HG03039 (cell line): ENCODE results near the gene ADAMTS16.

Experiments used
- ATAC-seq: cut with Tn5 transposase; IDR thresholded peaks from one replicate; pipeline ENCODE4 v1.9.1; 2021; ENCODE audit warnings: mild to moderate bottlenecking, moderate library complexity; ENCODE audit not compliant: unreplicated experiment

The ADAMTS16 gene

DNA sequence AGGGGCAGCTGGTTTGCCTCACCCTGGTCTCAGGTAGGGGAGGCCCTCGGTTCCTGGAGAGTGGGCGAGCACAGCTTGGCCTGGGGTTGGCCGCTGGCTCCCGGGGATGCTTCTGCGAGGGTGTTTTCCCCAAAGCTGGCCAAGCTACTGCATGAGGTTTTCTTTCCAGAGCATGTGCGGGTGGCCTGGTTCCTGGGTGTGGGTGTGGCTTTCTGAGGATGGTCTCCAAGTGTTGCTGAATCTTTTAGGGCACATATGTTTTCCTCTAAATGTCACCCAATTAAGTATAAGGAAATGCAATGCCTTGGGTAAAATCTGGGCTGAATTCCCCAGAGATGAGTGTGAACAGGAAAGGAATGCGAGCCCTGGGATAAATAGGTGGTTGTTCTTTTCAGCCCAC lies 166.6 kb downstream of the ADAMTS16 start:
- ATAC-seq, result no peak

- ATAC-seq, result no peak
These were observed 168.2 kb downstream of the ADAMTS16 start for GRCh38 chr5:5308319-5308718.

DNA sequence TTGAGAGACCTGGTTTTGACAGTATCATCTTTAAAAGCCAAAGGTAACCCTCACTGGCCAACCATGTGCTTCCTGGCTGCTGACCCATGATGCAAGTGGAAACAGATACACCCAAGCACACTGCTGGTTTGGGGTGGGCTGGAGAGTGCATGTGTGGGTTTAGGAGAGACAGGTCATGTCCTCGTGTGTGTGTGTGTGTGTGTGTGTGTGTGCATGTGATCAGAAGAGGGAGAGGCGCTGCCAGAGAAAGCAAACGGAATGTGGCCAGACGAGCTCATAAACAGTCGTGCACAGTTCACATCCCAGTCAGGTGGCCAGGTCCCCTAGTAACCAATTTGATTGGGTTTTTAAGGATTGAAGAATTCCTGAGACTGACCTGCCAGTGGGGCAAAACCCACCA lies 169.5 kb downstream of the ADAMTS16 start:
- ATAC-seq, result no peak

DNA sequence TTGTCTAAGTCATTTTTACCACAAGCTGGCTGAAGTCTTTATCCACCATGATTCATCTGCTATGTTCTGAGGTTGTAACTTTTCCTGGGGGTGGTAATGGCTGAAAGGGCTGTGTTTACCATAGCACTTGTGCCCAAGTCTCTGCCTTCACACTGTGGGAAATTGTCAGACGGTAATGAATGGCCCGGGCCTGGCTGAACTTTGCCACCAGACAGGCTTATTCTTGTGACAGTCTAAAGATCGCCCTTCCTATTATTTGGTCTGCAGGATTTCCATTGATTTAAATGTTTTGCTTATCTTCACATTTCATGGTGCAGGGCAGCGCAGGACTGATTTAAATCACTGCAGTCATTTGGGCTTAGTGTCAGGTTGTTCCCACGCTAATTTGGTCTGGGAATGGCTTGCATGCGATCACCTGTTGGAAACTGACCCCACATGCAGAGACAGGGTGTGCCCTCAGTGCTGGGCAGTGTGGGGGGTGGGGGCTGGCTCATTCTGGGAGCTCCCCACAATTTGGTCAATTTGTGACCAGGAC lies 173.0 kb downstream of the ADAMTS16 start:
- ATAC-seq, result no peak

DNA sequence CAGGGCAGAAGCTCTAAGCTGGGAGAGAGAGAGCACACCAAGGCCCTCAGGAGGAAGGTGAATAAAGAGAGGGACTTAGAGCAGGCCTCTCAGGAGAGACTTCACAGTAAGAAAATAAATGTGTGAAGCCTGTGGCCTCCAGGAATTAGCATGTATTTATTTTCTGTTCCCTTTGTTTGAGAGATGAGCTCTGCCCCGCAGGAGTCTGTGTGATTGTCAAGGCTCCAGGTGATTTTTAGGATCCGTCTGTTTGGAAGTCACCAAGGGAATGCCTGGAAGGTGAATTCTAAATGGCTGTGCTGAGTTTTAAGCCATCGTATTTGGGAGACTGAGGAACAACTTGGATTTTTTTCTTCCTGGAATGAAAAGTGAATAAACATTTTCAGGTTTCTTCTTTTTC lies 174.0 kb downstream of the ADAMTS16 start:
- ATAC-seq, result no peak

DNA sequence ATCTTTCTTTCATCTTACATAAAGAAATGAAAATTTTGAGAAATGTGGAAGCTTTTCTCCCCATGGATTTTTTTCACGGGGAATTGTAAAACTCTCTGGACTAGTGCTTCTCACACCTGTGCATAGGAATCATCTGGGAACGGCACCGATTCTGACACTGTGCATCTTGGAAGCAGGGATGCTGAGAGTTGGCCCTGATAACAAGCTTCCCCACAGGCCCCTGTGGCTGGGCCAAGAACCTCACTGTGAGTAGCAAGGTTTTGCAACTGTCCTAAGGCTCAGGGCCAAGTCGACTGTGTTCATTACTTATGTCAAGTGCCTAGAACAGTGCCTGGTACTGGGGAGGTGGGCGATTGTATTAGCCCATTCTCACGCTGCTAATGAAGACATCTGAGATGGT lies 174.5 kb downstream of the ADAMTS16 start:
- ATAC-seq, result no peak

DNA sequence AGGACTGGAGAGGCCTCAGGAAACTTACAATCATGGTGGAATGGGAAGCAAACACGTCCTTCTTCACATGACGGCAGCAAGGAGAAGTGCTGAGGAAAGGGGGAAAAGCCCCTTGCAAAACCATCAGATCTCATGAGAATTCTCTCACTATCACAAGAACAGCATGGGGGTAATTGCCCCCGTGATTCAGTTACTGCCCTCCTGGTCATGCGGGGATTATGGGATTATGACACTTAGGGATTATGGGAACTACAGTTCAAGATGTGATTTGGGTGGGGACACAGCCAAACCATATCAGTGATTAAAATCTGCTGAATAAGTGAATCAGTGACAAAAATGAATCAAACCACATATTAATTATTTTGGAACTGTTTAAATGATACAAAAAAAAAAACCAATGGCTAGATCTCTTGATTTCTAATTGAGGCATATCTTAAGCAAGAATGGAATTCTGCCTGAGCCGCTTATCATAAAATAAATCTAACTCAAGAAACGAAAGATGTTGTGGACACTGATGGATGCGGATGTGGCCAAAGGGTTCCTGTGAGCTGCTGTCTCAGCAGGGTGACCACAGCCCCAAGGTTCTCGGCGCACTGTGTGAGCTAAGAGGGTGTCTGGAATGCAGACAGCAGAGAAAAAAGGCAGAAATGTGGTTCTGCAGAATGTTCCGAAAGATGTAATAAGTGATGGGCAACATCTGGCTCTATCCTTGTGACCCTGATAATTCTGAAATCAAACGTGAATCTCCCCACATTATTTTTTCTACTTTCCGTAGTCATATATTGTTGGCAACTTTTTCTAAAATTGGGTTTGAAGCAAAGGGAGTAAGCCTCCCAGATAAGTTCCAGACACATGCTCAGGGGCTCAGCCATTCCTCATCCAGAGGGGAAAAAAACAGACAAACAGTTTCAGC lies 175.2 kb downstream of the ADAMTS16 start:
- ATAC-seq, result no peak

DNA sequence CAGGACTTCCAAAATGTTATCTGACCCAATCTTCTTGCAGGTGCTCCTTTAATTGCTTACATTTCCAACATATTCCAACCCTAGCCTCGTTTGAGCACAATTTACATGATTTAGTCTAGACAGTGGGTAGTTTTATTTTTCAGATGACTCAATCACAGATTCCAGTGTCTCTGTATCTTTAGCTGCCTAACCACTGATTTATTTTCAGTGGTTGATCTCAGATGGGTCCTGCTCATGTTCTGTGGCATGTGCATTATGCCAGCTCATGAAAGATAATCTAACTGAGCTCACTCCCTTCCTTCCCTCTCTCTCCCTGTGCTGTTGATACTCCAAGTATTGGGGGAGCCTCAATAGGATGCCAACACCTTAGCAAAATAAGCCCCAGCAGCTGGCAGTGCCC lies 176.2 kb downstream of the ADAMTS16 start:
- no peak for ATAC-seq

DNA sequence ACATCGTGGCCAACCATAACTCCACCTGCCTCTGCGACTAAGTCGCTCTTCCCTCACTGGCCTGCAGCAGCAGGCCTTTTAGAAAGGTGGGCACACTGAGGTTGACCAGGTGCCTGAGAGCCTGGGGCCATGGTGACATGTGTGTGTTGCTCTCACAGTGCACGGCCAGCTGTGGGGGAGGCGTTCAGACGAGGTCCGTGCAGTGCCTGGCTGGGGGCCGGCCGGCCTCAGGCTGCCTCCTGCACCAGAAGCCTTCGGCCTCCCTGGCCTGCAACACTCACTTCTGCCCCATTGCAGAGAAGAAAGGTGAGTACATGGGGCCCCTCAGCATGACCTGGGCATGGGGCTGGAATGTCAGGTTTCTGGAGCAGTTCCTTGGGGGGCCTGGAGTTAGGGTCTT lies 177.8 kb downstream of the ADAMTS16 start:
- ATAC-seq, result no peak

DNA sequence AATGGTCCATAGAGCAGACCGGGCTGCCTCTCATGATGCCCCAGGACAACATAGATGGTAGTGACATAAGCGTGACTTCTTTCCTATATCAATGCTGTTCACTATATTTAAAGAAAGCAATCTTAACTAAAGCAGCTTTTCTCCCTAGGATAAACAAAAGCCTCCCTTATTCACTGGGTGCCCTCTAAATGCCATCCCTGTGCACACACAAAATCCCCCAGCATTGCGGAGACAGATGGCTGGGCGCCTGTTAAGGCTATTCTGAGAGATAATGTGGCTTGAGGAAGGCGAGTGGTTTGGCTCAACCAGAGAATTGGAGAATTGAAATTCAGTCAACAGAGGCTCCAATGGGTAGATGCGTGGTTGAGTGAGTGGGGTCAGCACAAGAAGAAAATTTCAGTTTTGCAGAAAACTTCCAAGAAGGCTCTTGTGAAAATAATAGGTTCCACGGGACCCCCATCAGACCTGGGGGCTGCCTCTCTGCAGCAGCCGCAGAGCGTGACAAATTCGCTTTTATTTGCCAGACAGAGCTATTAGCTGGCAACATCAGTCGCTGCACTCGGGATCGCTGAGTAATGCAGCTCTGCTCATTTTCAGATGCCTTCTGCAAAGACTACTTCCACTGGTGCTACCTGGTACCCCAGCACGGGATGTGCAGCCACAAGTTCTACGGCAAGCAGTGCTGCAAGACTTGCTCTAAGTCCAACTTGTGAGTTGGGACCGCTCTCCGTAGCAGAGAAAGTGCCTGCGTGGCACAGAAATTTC lies 178.5 kb downstream of the ADAMTS16 start:
- ATAC-seq, result no peak

DNA sequence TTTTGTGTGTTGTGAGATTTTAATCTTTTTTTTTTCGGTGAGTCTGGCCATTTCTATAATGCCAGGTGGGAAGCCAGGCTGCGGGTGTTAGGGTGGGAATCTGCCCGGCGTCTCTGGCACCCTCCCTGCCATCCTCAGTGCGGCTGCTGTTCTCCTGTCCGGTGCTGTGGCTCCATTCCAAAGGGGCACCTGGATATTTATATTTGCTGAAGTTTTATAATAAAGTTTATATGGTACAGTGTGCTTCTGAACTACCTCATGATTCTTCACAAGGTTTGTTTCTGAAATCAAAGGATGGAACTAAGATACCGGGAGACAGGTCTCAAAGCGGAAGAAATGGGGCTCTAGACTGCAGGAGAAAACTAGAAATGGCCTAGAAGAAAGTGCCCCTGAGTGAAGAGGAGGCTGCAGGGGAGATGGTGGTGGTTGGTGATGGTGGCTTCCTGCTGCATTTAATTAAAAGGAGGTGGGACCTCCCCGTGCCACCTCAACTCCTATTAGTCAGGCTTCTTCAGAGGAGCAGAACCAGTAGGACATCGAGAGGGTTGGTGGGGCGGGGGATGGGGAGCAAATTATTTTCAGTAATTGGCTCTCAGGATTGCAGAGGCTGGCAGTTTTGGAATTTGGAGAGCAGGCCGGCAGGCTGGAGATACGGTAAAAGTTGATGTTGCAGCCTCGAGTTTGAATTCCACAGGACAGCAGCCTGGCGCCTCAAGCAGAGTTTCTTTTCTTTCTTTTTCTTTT lies 180.1 kb downstream of the ADAMTS16 start:
- no peak for ATAC-seq

DNA sequence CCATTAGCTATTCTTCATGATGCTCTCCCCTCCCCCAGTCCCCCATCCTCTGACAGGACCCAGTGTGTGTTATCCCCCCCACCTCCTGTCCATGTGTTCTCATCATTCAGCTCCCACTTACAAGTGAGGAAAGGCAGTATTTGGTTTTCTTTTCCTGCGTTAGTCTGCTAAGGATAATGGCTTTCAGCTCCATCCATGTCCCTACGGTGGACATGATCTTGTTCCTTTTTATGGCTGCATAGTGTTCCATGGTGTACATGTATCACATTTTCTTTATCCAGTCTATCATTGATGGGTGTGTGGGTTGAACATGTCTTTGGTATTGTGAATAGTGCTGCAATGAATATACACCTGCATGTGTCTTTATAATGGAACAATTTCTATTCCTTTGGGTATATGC lies 181.0 kb downstream of the ADAMTS16 start:
- ATAC-seq, result no peak

GRCh38 chr5:5323551-5323950 lies 183.4 kb downstream of the ADAMTS16 start:
- ATAC-seq, result no peak

GRCh38 chr5:5326115-5326758 lies 186.1 kb downstream of the ADAMTS16 start:
- no peak for ATAC-seq

- ATAC-seq, result no peak
These were observed 187.0 kb downstream of the ADAMTS16 start for GRCh38 chr5:5327126-5327525.

GRCh38 chr5:5330728-5331452 lies 190.8 kb downstream of the ADAMTS16 start:
- no peak for ATAC-seq

- ATAC-seq, result no peak
These were observed 191.7 kb downstream of the ADAMTS16 start for GRCh38 chr5:5331848-5332247.

DNA sequence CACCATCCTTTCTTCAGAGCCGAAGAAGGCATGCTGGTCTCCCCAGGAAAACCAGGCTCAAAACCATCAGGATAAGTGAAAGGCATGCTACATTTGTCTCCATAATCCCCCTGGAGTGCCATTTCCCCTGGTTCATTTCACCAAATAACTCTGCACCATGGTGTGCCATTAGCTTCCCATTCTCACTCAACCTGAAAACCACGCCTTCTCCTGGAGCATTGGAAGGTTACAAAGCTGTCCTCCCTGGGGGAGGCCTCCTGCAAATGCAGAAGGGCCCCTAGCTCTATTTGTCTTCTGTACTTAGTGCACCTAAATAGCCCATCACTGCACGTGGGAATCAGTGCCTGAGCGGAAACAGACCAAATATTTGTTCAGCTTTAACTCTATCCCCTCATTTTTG lies 192.2 kb downstream of the ADAMTS16 start:
- ATAC-seq, result no peak

GRCh38 chr5:5335107-5335506 lies 195.0 kb downstream of the ADAMTS16 start:
- no peak for ATAC-seq

DNA sequence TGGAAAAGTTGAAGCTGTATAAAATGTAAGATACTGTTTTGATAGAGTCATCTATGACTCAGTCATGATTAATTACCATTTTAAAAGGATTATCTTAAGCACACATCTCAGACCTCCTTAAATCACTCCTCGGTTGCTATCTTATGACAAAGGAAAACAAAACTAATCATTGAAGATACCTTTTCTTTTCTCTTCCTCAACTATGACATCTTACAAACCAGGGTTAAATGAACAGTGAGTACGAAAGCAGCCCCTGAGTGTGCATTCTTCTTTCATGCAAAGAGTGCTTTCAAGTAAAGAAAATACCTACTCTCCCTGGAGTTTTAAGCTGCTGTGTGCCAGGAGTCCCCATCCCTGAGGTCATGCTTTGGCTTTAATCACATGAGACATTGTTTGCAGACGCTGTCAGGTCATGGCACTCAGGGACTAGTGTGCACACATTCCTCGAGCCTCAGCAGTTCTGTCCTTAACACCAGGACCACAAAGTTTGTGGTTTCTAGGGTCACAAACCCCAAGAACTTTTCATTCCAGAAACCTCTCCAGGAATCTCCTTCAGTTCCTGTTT lies 195.7 kb downstream of the ADAMTS16 start:
- ATAC-seq, result no peak
